NCI-H187 treated with DMSO at 0.1 percent for 48 hours (cell line): Measurements from ENCODE around the gene LRRC3.
"Not testable (repeated sequence)": the region's sequence is repeated elsewhere in the genome, so short reads cannot be mapped to it uniquely, and the experiment has no call there.

Experiments
- DNase-seq: peaks from one replicate; lab custom pipeline; 2025; lab: John Stamatoyannopoulos, UW

The LRRC3 gene

GRCh38 chr21:44496564-44497550, 41.5 kb downstream of the LRRC3 start:
- DNase-seq: peak; percentile 76

DNA sequence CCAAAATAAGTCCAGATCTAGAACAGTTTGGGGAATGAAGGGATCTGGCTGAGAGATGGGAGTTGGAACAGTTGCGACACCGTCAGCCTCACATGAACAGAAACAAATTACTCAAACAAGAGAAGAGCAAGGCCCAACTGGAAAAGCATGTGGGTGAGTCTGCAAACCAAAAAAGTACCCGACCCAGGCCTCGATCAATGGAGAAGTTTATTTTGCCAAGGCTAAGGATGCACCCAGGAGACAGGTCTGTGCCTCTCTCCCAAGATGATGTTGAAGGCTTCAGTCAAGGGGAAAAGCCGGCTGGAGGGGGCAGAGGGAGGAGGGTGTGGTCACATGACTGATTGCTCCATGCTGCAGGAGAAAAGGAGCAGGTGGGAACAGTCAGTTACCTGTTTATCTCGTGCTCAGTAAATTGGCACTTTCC, 42.4 kb downstream of the LRRC3 start:
- DNase-seq: peak; percentile 65

DNA sequence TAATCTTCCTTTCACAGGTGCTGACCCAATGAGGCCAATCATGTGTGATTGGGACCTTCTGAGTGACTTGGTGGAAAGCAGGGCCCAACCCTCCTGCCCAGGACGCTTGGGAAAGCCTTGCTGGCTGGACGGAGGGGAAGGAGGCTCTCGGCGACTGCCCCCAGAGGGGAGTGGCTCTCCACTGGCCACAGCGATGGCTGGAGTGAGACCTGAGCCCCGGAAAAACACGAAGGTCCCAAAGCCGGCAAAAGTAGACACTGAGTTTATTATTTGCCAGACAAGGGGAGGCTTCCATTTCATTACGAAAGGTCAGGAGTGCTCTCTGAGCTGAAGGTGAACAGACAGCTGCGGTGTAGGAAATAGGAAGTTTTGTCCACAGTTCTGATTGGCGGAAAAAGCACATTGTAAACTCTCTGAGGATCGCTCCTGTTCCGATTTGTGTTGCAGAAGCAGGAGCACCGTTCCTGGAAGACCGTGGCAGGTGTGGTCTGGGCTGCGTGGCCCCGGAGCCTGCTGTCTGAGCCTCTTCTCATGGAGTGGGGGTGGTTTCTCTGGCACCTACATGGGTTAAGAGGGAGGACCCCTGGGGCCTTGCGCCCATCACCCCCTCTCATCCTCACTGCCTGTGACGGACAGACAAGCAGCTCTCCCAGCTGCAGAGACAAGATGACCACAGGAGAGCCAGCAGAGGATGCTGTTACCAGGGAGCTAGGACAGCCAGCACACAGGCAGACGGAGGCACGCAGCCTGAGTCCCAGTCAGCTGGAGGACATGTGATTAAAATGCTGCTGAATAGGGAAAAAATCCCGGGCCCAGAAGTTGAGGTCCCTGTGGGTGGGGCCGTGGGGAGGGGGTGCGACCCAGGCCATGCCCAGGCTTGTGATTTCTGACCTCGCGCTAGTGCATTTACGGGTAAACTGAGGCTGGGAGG, 43.2 kb downstream of the LRRC3 start:
- DNase-seq: no peak

- no peak for DNase-seq
Observed at GRCh38 chr21:44499211-44499560, 43.9 kb downstream of the LRRC3 start.

DNA sequence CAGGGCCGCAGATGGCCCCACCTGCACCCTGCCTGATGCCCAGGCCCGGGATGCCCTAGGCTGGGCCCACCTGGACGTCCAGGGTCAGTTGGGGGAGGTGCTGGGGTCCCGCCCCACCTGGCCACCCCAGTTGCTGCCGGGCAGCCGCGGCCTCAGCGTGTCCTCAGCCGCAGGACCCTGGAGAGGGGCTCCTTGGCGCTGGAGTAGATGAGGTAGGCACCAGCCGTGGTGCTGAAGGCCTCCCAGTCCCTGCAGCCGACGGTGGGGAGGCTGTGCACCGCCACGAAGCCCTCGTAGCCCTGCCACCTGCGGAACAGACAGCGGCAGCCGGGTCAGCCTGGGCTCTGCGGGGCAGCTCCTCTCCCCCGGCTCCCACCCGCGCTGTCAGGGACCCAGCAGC, 44.3 kb downstream of the LRRC3 start:
- DNase-seq: no peak

DNA sequence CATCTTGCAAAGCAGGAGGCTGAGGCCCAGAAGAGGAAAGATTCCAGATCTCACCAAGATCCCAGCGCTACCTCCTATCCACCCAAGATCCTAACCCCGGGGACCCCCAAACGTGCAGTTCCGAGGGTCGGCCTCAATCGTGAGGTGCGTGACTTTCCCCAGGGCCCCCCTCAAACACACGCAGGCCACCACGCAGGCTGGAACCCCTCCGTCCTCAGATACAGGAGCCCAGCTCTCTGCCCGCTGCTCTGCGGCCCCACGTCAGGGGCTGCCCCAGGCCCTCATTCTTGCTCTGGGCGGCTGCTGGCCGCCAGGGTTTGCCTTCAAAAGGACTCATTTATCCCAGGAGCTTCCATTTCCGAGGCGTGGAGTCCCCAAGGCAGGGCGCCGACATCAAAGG, 44.8 kb downstream of the LRRC3 start:
- DNase-seq: no peak

DNA sequence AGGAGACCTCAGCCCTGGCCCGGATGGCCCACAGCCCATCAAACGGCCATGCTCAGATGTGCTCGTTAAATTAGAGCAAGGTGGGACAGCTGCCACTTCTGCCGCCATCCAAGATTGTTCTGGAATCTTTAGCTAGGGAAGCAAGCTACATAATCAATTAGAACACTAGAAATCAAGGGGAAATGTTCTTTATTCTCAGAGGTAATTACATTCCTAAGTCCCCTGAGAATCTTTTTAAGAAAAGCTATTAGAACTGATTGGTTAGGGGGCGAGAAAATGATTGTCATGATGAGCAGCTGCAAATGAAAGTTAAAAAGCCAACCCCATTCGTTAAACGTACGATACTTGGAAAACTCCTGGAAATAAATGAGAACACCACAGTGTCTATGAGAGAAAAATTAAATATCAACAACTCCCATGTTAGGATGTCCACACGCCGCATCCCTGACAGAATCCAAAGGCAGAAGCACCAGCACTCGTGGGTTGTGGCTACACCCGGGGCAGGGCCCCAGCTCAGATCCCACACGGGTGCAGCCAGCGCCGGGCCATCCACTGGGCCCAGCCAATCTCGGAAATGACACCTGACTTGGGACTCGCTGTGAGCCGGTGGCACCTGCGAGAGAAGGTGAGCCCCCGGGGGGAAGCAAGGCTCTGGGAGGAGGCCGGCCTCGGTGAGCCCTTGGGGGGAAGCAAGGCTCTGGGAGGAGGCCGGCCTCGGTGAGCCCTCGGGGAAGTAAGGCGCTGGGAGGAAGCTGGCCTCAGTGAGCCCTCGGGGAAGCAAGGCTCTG, 47.1 kb downstream of the LRRC3 start:
- DNase-seq: no peak

DNA sequence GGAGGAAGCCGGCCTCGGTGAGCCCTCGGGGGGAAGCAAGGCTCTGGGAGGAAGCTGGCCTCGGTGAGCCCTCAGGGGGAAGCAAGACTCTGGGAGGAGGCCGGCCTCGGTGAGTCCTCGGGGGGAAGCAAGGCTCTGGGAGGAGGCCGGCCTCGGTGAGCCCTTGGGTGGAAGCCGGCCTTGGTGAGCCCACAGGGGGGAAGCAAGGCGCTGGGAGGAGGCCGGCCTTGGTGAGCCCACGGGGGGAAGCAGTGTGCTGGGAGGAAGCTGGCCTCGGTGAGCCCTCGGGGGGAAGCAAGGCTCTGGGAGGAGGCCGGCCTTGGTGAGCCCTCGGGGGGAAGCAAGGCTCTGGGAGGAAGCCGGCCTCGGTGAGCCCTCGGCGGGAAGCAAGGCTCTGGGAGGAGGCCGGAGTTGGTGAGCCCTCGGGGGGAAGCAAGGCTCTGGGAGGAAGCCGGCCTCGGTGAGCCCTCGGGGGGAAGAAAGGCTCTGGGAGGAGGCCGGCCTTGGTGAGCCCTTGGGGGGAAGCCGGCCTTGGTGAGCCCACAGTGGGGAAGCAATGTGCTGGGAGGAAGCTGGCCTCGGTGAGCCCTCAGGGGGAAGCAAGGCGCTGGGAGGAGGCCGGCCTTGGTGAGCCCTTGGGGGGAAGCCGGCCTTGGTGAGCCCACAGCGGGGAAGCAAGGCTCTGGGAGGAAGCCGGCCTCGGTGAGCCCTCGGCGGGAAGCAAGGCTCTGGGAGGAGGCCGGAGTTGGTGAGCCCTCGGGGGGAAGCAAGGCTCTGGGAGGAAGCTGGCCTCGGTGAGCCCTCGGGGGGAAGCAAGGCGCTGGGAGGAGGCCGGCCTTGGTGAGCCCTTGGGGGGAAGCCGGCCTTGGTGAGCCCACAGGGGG, 47.9 kb downstream of the LRRC3 start:
- not testable (repeated sequence) for DNase-seq

DNA sequence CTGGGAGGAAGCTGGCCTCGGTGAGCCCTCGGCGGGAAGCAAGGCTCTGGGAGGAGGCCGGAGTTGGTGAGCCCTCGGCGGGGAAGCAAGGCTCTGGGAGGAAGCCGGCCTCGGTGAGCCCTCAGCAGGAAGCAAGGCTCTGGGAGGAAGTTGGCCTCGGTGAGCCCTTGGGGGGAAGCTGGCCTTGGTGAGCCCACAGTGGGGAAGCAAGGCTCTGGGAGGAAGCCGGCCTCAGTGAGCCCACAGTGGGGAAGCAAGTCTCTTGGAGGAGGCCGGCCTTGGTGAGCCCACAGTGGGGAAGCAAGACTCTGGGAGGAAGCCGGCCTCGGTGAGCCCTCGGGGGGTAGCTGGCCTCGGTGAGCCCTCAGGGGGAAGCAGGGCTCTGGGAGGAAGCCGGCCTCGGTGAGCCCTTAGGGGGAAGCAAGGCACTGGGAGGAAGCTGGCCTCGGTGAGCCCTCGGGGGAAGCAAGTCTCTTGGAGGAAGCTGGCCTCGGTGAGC, 48.6 kb downstream of the LRRC3 start:
- no peak for DNase-seq

DNA sequence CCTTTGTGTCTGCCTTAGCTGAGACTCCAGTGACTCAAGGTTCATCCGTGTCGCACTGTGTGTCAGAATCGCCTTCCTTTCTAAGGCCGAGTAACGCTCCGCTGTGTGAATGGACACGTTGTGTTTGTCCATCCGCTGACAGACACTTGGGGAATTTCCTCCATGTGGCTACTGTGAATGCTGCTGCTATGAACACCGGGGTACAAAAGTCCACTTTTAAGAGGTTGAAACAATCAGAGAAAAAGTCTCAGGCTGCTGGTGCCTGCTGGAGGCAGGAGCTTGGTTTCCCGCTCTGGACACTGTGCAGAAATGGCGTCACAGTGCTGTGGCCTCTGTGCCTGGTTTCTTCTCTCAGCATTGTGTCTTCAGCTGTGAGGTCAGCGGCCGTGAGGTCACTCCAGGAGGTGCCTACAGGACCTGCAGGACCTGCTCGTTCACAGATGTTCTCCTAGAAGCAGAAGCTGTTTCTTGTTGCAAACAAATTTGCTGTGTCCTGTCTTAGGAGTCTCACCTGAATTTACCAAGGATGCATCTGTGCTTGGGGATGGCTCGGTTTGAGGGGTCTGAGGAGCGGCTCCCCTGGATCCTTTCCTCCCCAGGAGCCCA, 50.5 kb downstream of the LRRC3 start:
- DNase-seq: no peak

GRCh38 chr21:44506279-44507255, 51.3 kb downstream of the LRRC3 start:
- DNase-seq: no peak

DNA sequence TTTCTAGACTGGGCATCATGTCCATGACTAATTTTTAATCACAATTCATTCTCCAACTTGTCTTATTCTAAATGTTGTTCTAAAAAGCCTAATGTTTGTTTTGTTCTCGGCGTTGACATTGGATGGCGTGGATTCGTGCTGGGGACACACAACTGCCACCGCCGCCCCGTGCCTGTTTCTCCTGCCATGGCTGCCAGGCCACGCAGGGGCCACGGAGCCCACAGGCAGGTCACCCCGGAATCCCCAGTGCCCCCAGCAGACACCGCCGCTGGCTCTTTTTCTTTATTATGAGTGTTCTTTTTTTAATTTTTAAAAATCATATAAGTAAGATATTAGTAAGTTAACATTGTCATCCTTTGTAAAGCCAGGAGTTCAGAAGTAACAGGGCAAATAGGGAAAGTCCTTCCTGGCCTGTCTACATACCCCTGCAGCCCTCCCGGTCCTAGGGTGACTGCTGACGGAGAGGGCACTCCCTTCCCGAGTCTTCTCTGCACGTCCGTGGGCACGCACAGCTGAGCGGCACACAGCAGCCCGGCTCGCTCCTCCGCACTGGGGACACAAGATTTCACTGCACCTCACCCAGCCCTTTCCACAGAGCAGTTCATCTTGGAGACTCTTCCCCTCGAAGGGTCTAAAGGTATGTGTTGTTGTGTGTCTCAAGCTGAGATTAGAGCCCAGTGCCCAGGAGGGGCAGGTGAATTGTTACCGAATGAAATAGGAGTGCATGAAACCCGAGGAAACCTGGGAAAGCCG, 52.5 kb downstream of the LRRC3 start:
- DNase-seq: no peak

- DNase-seq: no peak
Observed at GRCh38 chr21:44508426-44508710, 53.1 kb downstream of the LRRC3 start.

- no peak for DNase-seq
Observed at GRCh38 chr21:44508711-44509445, 53.6 kb downstream of the LRRC3 start.

DNA sequence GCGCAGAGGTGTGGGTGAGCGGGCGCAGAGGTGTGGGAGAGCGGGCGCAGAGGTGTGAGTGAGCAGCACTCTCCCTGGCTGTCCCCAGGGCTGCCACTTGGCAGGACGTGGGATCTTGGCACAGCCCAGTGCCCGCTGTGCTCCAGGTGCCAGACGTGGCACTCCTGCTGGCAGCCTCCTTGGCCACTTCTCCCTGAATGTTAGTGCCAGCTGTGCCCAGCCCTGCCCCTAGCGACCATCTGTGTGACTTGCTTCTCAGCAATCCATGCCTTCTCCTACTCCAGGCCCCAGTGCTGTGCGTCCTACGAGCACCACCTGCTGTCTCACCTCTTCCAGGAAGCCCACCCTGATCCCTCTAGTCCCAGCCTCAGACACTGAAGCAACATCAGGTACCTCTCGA, 54.2 kb downstream of the LRRC3 start:
- no peak for DNase-seq

DNA sequence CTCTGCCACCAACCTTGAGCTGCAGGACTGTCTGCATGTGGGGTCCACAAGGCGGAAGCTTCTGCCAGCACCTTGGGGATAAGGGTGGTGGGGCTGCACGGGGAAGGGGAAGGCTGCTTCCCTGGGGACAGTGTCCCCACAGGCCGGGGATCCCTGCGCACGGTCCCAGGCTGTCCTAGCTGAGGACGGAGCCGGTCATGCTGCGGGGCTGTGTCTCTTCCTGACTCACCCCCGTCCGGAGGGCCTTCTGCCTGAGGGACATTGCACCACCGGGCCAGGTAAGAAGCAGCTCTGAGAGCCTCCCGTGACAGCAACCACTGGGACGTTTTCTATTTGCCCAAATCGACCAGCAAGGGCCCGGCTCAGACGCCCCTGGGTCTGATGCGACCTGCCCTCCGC, 54.8 kb downstream of the LRRC3 start:
- no peak for DNase-seq

DNA sequence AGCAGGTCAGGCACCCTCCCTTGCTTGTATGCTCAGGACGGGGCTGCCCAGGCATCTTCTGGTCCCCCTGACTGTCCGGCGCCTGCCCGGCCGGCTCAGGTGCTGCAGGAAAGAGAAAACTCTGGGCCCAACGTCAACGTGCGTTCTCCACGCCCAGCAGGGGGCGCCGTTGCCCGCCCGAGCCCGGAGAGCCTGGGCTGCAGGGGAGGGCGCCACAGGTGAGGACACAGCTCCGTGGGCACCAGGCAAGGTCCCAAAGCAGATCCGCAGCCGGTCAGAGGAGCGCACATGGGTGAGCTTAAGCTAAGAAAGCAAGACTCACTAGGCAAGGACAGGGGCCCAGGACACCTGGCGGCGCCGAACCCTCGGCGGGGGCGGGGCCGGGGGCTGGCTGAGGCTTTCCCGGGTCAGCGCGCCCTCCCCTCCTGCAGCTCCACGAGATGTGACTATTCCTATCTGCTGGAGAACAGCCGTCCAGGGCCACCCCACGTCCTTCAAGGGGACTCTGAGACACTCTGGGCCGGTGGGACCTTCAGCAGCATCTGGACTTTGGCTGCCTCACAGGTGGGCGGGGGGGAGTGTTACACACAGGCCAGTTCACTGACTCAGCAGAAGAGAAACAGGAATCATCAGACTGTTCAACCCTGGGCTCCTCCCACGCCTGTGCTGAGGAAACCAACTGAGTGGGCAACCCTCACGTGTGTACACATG, 55.4 kb downstream of the LRRC3 start:
- peak; percentile 41 for DNase-seq
